Immature natural killer cell (primary cell): Measurements from ENCODE around the gene GPR108. TPM values are rescaled to one million over a fixed set of nuclear protein-coding genes. Genes with fewer than 3 reads are reported as not detected.

Experiments used
- DNase-seq, 3 donors: peaks; one replicate each; pipeline ENCODE4 v3.0.0; 2022; ENCODE audit warnings: mixed read lengths in 1 of 3
- H3K27ac Mint-ChIP-seq, 6 donors: one replicate each; pipeline ENCODE4 v1.8.0; 2020; ENCODE audit warnings: mixed read lengths in 6 of 6, mild to moderate bottlenecking in 5 of 6, inconsistent platforms in 4 of 6, moderate library complexity in 3 of 6
- H3K27me3 Mint-ChIP-seq, 3 donors: one replicate each; pipeline ENCODE4 v1.8.0; 2020 to 2021; ENCODE audit warnings: low read depth in 3 of 3, mild to moderate bottlenecking in 3 of 3, mixed read lengths in 3 of 3, moderate library complexity in 3 of 3, inconsistent platforms in 1 of 3
- H3K36me3 Mint-ChIP-seq, 3 donors: one replicate each; pipeline ENCODE4 v1.8.0; 2020; ENCODE audit warnings: mixed read lengths in 3 of 3, inconsistent platforms in 2 of 3, mild to moderate bottlenecking in 2 of 3
- H3K4me1 Mint-ChIP-seq, 2 donors: one replicate each; pipeline ENCODE4 v1.8.0; 2020; ENCODE audit warnings: inconsistent platforms in 2 of 2, mild to moderate bottlenecking in 2 of 2, mixed read lengths in 2 of 2, moderate library complexity in 1 of 2
- H3K4me3 Mint-ChIP-seq, 5 donors: one replicate each; pipeline ENCODE4 v1.8.0; 2020; ENCODE audit warnings: mild to moderate bottlenecking in 5 of 5, mixed read lengths in 5 of 5, inconsistent platforms in 3 of 5, moderate library complexity in 3 of 5
- H3K9me3 Mint-ChIP-seq, 6 donors: one replicate each; pipeline ENCODE4 v1.8.0; 2020; ENCODE audit warnings: mild to moderate bottlenecking in 6 of 6, mixed read lengths in 6 of 6, inconsistent platforms in 4 of 6, moderate library complexity in 3 of 6
- polyA plus RNA-seq, 3 donors: library from polyadenylated mRNA; unstranded; fragments of 300-500 nt; fragmentation: Illumina TruSeq; gene quantifications; one replicate each; pipeline ENCODE4 v1.2.3, GENCODE V29; 2021

Gene GPR108
- polyA plus RNA-seq, 3 donors from 2014 or later = 127 to 178 (median 160) TPM

DNA sequence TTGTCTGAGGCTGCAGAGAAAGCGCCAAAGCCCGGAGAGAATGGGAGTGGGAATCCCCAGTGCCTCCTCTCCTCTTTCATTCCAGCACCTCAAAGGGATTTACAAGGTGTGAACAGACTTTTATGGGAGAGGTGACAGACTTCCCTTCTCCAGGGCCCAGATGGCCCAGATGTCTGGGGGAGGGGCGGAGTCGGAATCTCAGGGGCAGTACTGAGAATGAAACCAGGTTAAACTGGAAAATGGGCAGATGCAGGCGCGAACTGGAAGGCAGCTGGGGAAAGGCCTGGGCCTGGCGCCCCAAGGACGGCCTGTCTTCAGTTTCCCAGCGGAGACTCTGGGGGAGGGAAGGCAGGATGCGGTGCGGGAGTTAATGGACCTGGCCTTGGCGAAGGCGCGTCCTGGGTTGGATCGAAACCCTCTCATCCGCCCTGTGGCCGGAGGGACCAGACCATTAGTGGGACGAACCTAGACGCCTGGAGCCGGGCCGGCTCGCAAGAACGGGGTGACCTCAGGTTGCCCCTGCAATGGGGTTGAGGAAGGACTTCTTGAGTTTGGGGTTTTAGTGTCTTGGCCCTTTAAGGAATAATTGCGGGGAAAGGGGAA is 1.5 kb upstream of the GPR108 start:
- Mint-ChIP-seq H3K36me3 (peaks cover 0 to 5% (median 3%) of the 10 kb centered on the region in 3 donors), H3K9me3 (peaks cover 0 to 1% (median 0%) of the 10 kb centered on the region in 6 donors), H3K27me3 (peaks cover 7 to 25% (median 12%) of the 10 kb centered on the region in 3 donors), H3K4me3 (peak overlapping the region; percentile 90 to 97 (median 96)), H3K4me1 (peaks cover 33 to 40% of the 10 kb centered on the region in 2 donors), H3K27ac (peak overlapping the region; percentile 92 to 98 (median 97))
- no peak for DNase-seq

DNA sequence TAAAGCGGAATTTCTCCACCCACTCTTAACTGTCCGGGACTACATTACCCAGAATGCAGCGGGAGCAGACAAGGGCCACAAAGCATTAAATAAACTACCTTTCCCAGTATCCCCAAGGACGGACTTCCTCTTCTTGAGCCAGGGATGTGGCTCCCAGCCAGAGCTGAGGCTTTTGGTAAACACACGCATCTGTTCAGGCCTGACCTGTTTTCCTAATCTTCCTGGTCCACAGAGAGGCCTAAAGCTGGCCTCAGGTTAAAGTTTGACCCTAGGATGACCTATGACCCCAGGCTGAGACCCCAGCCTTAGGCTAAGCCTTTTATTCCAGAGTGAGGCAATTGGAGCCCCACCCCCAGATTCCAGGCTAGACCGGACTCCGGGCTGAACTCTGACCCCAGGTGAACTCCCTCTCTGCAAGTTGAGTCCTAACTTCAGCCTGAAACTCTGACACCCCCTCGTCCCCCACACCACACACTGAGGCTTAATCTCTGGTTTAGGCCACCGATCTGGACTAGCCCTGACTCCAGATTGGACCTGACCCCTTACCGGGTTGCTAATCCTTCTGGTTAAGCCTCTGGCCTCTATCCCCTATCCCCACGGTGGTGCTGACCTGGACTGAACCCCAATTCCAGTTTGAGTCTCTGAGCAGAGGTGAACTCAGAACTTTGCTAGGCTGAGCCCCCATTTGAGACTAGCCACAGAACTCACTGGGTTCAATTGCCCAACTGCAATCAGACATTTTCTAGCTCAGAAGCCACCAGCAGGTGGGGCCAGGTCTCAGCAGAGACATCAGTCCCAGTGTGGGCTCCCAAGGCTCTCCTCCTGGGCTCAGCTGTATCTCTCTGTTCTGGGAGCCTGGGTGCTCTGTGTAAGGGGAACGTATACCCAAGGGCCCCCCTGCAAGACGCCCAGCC is 750 bp upstream of the GPR108 start:
- DNase-seq = peak; percentile 67 to 71 (median 70)
- peaks cover 0 to 1% (median 0%) of the 10 kb centered on the region in 6 donors for H3K9me3 Mint-ChIP-seq
- H3K4me3 Mint-ChIP-seq = peak overlapping the region; percentile 90 to 97 (median 96)
- H3K36me3 Mint-ChIP-seq = peaks cover 0 to 4% (median 3%) of the 10 kb centered on the region in 3 donors
- H3K27ac Mint-ChIP-seq = peak overlapping the region; percentile 92 to 98 (median 97)
- H3K4me1 Mint-ChIP-seq = peaks cover 33 to 40% of the 10 kb centered on the region in 2 donors
- H3K27me3 Mint-ChIP-seq = peaks cover 7 to 25% (median 12%) of the 10 kb centered on the region in 3 donors

DNA sequence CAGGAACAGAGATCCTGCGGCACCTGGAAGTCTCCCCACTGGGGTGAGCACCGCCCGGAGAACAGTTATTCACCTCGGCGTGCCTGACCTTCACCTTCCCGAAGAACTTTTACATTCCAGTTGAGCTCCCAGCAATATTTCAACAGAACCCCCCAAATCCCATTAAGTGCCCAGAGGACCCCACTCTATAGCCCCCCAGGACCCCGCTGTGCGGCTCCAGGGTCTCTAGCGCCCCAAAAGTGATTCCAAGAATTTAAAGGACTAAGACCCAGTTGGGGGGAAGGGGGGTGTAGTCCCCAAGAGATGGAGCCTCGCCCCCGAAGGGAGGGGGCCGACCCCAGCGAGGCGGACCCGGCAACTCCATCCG is 480 bp downstream of the GPR108 start:
- peaks cover 33 to 40% of the 10 kb centered on the region in 2 donors for H3K4me1 Mint-ChIP-seq
- H3K27me3 Mint-ChIP-seq = peaks cover 5 to 25% (median 12%) of the 10 kb centered on the region in 3 donors
- no peak for DNase-seq
- peak overlapping the region; percentile 97 to 99 (median 97) for H3K27ac Mint-ChIP-seq
- peaks cover 0 to 1% (median 0%) of the 10 kb centered on the region in 6 donors for H3K9me3 Mint-ChIP-seq
- H3K4me3 Mint-ChIP-seq = peak overlapping the region; percentile 94 to 97 (median 97)
- peaks cover 4 to 13% (median 9%) of the 10 kb centered on the region in 3 donors for H3K36me3 Mint-ChIP-seq

- peak; percentile 73 to 74 (median 74) for DNase-seq
- peak overlapping the region; percentile 97 to 99 (median 97) for H3K27ac Mint-ChIP-seq
- peaks cover 33 to 40% of the 10 kb centered on the region in 2 donors for H3K4me1 Mint-ChIP-seq
- peak overlapping the region; percentile 94 to 97 (median 97) for H3K4me3 Mint-ChIP-seq
- peaks cover 5 to 25% (median 10%) of the 10 kb centered on the region in 3 donors for H3K27me3 Mint-ChIP-seq
- H3K9me3 Mint-ChIP-seq = peaks cover 0 to 1% (median 0%) of the 10 kb centered on the region in 6 donors
- H3K36me3 Mint-ChIP-seq = peaks cover 4 to 13% (median 9%) of the 10 kb centered on the region in 3 donors
Measured at GRCh38 chr19:6736169-6736916, 1.0 kb downstream of the GPR108 start.

- Mint-ChIP-seq H3K27me3 (peaks cover 5 to 22% (median 9%) of the 10 kb centered on the region in 3 donors), H3K27ac (peak overlapping the region in 5 of 6 donors; percentile 30 to 99 (median 97)), H3K4me1 (peaks cover 33 to 35% of the 10 kb centered on the region in 2 donors), H3K36me3 (peaks cover 4 to 13% (median 9%) of the 10 kb centered on the region in 3 donors), H3K9me3 (peaks cover 0 to 1% (median 0%) of the 10 kb centered on the region in 6 donors), H3K4me3 (peak overlapping the region in 3 of 5 donors; percentile 18 to 97 (median 97))
- no peak for DNase-seq
Measured at GRCh38 chr19:6735181-6735911, 2.0 kb downstream of the GPR108 start.

- no peak overlapping the region for H3K4me3 Mint-ChIP-seq
- peaks cover 30% of the 10 kb centered on the region in 2 donors for H3K4me1 Mint-ChIP-seq
- H3K27ac Mint-ChIP-seq = no peak overlapping the region
- H3K27me3 Mint-ChIP-seq = peaks cover 5 to 22% (median 9%) of the 10 kb centered on the region in 3 donors
- peaks cover 4 to 19% (median 9%) of the 10 kb centered on the region in 3 donors for H3K36me3 Mint-ChIP-seq
- peaks cover 0 to 1% (median 0%) of the 10 kb centered on the region in 6 donors for H3K9me3 Mint-ChIP-seq
- DNase-seq = no peak
Measured at GRCh38 chr19:6734096-6734696, 3.2 kb downstream of the GPR108 start.

DNA sequence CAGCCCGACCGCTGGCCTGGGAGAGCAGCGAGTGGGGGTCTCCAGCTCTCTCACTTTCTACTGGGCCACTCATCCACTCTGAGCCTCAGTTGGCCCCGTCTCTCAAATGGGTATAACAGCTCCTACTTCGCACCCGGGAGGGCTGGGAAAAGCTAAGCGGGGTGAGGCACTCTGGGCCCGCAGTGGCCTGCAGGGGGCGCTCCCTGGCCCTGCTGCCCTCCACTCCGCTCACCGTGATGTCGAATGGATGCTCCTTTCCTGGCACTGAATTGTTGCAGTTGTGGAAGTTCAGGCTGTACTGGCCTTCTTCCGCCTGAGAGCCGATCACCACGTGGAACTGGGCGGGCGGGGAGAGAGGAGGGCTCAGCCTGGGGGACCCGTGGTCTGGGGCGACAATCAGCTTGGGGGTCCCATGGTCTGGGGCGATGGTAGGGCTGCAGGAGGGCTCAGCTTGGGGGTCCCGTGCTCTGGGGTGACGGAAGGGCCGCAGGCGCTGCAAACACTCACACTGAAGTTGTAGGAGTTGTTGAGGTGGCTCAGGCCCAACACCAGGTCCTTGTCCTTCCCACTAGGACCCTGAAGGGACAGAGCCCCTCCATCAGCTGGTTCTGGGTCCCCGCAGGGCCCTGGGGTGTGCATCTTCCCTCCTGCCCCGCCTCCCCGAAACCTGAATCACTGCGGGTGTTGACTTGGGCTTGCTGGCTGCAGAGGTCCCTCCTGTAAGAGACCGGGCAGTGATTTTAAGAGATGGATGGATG is 3.9 kb downstream of the GPR108 start:
- peaks cover 23% of the 10 kb centered on the region in 2 donors for H3K4me1 Mint-ChIP-seq
- peaks cover 4 to 19% (median 9%) of the 10 kb centered on the region in 3 donors for H3K36me3 Mint-ChIP-seq
- no peak overlapping the region for H3K27ac Mint-ChIP-seq
- no peaks in the 10 kb centered on the region for H3K9me3 Mint-ChIP-seq
- H3K4me3 Mint-ChIP-seq = no peak overlapping the region
- no peak for DNase-seq
- H3K27me3 Mint-ChIP-seq = peaks cover 5 to 19% (median 6%) of the 10 kb centered on the region in 3 donors

DNA sequence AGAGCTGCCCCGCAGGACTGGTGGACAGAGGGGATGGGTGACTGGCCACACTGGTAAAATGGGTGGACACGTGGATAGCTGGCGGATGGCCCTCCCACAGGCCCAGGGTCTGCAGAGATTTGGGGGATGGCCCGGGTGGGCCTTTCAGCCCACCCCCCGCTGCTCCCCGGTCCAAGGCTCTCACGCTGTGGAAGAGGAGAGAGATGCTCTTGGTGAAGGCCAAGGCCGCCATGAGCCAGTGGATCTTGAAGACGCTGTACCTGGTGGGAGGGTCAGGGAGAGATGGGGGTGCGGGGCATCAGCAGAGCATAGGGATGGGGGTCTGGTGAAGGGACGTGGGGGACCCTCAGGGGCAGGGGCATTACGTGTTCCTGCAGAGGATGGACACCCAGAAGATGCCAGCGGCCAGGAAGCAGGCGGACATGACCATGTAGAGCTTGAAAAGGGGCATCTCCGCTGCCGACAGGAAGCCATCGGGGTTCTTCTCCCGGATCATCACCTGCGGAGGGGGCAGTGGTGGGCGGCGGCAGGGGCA is 4.5 kb downstream of the GPR108 start:
- Mint-ChIP-seq H3K27ac (no peak overlapping the region), H3K4me3 (no peak overlapping the region), H3K4me1 (peaks cover 17% of the 10 kb centered on the region in 2 donors), H3K36me3 (peaks cover 4 to 19% (median 9%) of the 10 kb centered on the region in 3 donors), H3K9me3 (no peaks in the 10 kb centered on the region), H3K27me3 (peaks cover 5 to 15% (median 5%) of the 10 kb centered on the region in 3 donors)
- no peak for DNase-seq

DNA sequence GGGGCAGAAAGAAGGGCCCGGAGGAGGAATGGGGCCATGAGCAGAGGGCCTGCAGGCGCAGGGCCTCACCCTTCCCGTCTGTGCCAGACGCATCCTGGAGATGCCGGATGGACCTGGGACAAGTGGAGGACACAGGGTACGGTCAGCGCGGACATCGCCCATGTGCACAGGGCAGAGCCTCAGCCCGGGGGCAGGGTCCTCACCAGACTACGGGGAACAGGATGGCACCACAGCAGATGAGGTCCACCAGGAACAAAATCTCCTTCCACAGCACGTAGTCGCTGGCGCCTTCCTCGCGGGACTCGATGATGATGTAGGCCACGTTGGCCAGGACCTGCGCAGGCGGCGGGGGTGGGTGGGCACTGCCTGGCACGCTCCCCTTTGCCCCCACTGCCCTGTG is 5.6 kb downstream of the GPR108 start:
- Mint-ChIP-seq H3K36me3 (peaks cover 4 to 19% (median 9%) of the 10 kb centered on the region in 3 donors), H3K27me3 (peaks cover 0 to 10% (median 0%) of the 10 kb centered on the region in 3 donors), H3K27ac (no peak overlapping the region), H3K9me3 (no peaks in the 10 kb centered on the region), H3K4me1 (peaks cover 12 to 13% of the 10 kb centered on the region in 2 donors), H3K4me3 (no peak overlapping the region)
- no peak for DNase-seq

DNA sequence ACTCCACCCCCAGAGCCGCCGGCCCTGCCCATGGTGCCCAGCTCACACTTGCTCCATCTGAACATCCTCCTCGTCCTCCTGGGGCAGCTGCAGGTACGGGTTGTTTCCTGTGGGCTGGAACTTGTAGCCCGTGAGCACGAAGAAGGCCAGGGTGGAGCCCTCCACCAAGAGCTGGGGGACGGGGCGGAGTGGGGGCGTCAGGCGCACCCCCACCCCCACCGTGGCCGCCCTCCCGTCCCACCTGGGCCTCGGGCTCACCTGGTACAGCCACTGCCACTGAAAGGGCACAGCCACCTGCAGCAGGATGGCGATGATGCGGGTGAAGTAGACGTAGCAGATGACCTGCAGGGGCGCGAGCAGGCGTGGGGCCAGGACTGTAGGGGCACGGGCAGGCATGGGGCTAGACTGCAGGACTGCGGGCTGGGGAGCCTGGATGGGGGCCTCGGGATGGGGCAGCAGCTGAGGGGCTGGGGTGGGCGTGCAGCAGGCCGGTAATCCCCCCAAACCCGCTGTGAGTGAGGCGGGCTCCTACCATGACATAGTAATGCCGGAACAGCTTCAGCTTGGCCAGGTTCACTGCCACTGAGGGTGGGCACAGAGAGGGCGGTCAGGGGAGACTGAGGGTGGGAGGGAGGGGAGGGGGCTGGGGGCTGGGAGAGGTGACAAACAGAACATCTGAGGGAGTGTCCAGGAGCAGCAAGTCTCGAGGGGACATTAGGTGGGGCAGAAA is 6.3 kb downstream of the GPR108 start:
- DNase-seq = no peak
- Mint-ChIP-seq H3K9me3 (no peaks in the 10 kb centered on the region), H3K27me3 (peaks cover 0 to 4% (median 0%) of the 10 kb centered on the region in 3 donors), H3K36me3 (peaks cover 4 to 19% (median 9%) of the 10 kb centered on the region in 3 donors), H3K27ac (no peak overlapping the region), H3K4me3 (no peak overlapping the region), H3K4me1 (peaks cover 4 to 6% of the 10 kb centered on the region in 2 donors)

- peaks cover 0 to 5% of the 10 kb centered on the region in 2 donors for H3K4me1 Mint-ChIP-seq
Measured at GRCh38 chr19:6730153-6730804, 7.1 kb downstream of the GPR108 start.

More at GRCh38 chr19:6730153-6730804, 7.1 kb downstream of the GPR108 start:
- Mint-ChIP-seq H3K9me3 (no peaks in the 10 kb centered on the region), H3K36me3 (peaks cover 4 to 19% (median 9%) of the 10 kb centered on the region in 3 donors), H3K27ac (no peak overlapping the region), H3K27me3 (peaks cover 0 to 4% (median 2%) of the 10 kb centered on the region in 3 donors), H3K4me3 (no peak overlapping the region)
- DNase-seq = no peak
